Measurements from ENCODE around the gene PANX2. TPM values are rescaled to one million over a fixed set of nuclear protein-coding genes. Genes with fewer than 3 reads are reported as not detected.
A peak's percentile ranks its signal among the peaks of the same experiment; 100 is the strongest.

The PANX2 gene
- total and polyA plus RNA-seq, 8 donors, result 0.25 to 1.8 (median 1.1) TPM; not detected in 3

GRCh38 chr22:50185375-50186087 is 15.0 kb downstream of the PANX2 start, which contains the start of gene TRABD:
Gene TRABD (plus strand): TSS chr22:50185913. CDS start chr22:50193061, 7,148 bp downstream.
- TF ChIP-seq POLR2AphosphoS5 (IDR thresholded peaks at IDR 0.05) (peak in 1 of 3 donors; percentile 4), CTCF (IDR thresholded peaks at IDR 0.05) (no peak)
- Histone ChIP-seq H3K4me1 (peaks cover 42 to 78% (median 76%) of the 10 kb centered on the region in 4 donors), H3K4me3 (peak within 1 kb of the TSS; percentile 72 to 90 (median 74)), H3K27ac (peak within 1 kb of the TSS; percentile 71 to 89 (median 85)), H3K9me3 (no peaks in the 10 kb centered on the region), H3K27me3 (peaks cover 0 to 3% (median 0%) of the 10 kb centered on the region in 3 donors), H3K36me3 (peaks cover 0 to 5% (median 0%) of the 10 kb centered on the region in 4 donors)
- intact Hi-C loops (cut with DNase I; ENCODE audit: low total_unique reads), result no loop called here
- DNase-seq, result peak; percentile 92 to 97
- WGBS, 5 donors, result 2 to 3% (median 2%) methylated on average over 28 to 74 of the region's 90 CpGs

GRCh38 chr22:50186181-50186714 is 15.7 kb downstream of the PANX2 start:
- WGBS, 5 donors, result 0 to 2% (median 1%) methylated on average over 20 to 47 of the region's 47 CpGs
- Histone ChIP-seq H3K4me1 (peaks cover 49 to 85% (median 83%) of the 10 kb centered on the region in 4 donors), H3K27me3 (no peaks in the 10 kb centered on the region), H3K27ac (peak overlapping the region; percentile 71 to 89 (median 85)), H3K4me3 (peak overlapping the region; percentile 72 to 90 (median 74)), H3K9me3 (no peaks in the 10 kb centered on the region), H3K36me3 (peaks cover 0 to 5% (median 0%) of the 10 kb centered on the region in 4 donors)
- intact Hi-C loops (cut with DNase I; ENCODE audit: low total_unique reads), result no loop called here
- DNase-seq, result no peak
- TF ChIP-seq POLR2A (IDR thresholded peaks at IDR 0.05), result no peak
- no peak for TF ChIP-seq CTCF (IDR thresholded peaks at IDR 0.05)
- TF ChIP-seq EP300 (IDR thresholded peaks at IDR 0.05), result no peak
- no peak for TF ChIP-seq POLR2AphosphoS5 (IDR thresholded peaks at IDR 0.05)

GRCh38 chr22:50186761-50187523 is 16.4 kb downstream of the PANX2 start:
- WGBS, 5 donors, result 18 to 40% (median 25%) methylated on average over 14 to 26 of the region's 26 CpGs
- H3K4me1 ChIP-seq, result peaks cover 56 to 92% (median 90%) of the 10 kb centered on the region in 4 donors
- H3K27me3 ChIP-seq, result no peaks in the 10 kb centered on the region
- H3K27ac ChIP-seq, result peak overlapping the region; percentile 71 to 89 (median 85)
- DNase-seq, result peak in 1 of 2 donors; percentile 51
- H3K36me3 ChIP-seq, result peaks cover 0 to 5% (median 0%) of the 10 kb centered on the region in 4 donors
- H3K9me3 ChIP-seq, result no peaks in the 10 kb centered on the region
- H3K4me3 ChIP-seq, result peak overlapping the region; percentile 72 to 90 (median 74)
- intact Hi-C loops (cut with DNase I; ENCODE audit: low total_unique reads), result no loop called here
- TF ChIP-seq CTCF (IDR thresholded peaks at IDR 0.05) (no peak), POLR2A (IDR thresholded peaks at IDR 0.05) (no peak), EP300 (IDR thresholded peaks at IDR 0.05) (no peak), POLR2AphosphoS5 (IDR thresholded peaks at IDR 0.05) (no peak)

- no peaks in the 10 kb centered on the region for H3K9me3 ChIP-seq
- peaks cover 0 to 7% (median 4%) of the 10 kb centered on the region in 4 donors for H3K36me3 ChIP-seq
- H3K4me1 ChIP-seq, result peaks cover 67 to 94% (median 93%) of the 10 kb centered on the region in 4 donors
- WGBS, 5 donors, result 95 to 100% (median 96%) methylated on average over 8 to 11 of the region's 11 CpGs
- TF ChIP-seq CTCF (IDR thresholded peaks at IDR 0.05) (no peak), POLR2A (IDR thresholded peaks at IDR 0.05) (no peak), POLR2AphosphoS5 (IDR thresholded peaks at IDR 0.05) (no peak), EP300 (IDR thresholded peaks at IDR 0.05) (no peak)
- intact Hi-C loops (cut with DNase I; ENCODE audit: low total_unique reads), result no loop called here
- no peak for DNase-seq
- peak overlapping the region in 2 of 5 donors; percentile 85 to 89 for H3K27ac ChIP-seq
- no peak overlapping the region for H3K4me3 ChIP-seq
- no peaks in the 10 kb centered on the region for H3K27me3 ChIP-seq
These were observed 17.8 kb downstream of the PANX2 start for GRCh38 chr22:50188356-50188755.
